ENCODE measurements around the gene NEMP1. TPM values are rescaled to one million over a fixed set of nuclear protein-coding genes. Genes with fewer than 3 reads are reported as not detected.

The NEMP1 gene
- polyA plus RNA-seq, 1 donor (not counting 4 experiments of a cell fraction or from before 2014, with no cell fraction given), result 18.6 TPM

DNA sequence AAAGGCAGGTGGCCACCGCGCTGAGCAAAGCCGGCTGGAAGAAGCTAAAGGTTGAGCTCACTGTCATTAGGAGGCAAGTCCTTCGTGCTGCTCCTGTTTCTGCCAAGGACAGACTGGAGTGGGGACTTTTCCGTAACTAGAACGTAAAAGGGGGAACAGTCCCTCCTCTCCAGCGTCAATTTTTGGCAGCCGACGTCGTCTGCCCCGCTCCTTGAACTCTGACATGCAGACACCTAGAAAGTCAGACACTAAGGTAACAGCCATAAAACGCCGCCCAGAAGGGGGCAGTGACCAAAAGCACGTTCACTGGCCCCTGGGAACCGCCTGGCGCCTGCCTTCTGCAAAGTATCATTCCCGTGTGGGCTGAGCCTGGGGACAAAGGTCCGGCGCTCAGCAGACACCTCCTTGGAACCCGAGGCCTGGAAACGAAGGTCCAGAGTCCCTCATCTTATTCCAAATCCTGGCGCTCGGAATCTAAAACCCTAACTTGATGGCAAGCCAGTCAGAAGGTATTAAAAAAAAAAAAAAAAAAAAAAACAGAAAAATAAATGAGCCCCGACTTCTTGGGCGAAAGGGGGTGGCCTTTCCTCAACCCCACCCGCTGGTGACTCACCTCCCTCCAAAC is 48.6 kb upstream of the NEMP1 start:
- Histone ChIP-seq H3K9ac (ENCODE audit: control insufficient read depth, extremely low read depth, insufficient read depth, low read length) (peak overlapping the region; percentile 82), H2AFZ (ENCODE audit: control insufficient read depth, low read length) (peak overlapping the region; percentile 19), H3K4me1 (ENCODE audit: control insufficient read depth, extremely low read depth, insufficient read depth, low read length) (peaks cover 16% of the 10 kb centered on the region), H3K9me1 (ENCODE audit: control insufficient read depth, extremely low read depth, insufficient read depth, low read length) (no peaks in the 10 kb centered on the region), H3K79me2 (ENCODE audit: control insufficient read depth, insufficient read depth, low read length) (no peaks in the 10 kb centered on the region), H3K9me3 (ENCODE audit: control insufficient read depth, low read depth, low read length) (no peaks in the 10 kb centered on the region), H3K4me2 (ENCODE audit: control insufficient read depth, extremely low read depth, insufficient read depth, low read depth, low read length) (peak overlapping the region; percentile 93), H3K36me3 (ENCODE audit: control insufficient read depth in 2 of 2, extremely low read depth in 1 of 2, insufficient read depth in 2 of 2, low read length in 2 of 2) (no peaks in the 10 kb centered on the region), H4K20me1 (ENCODE audit: control insufficient read depth, extremely low read depth, insufficient read depth, low read length) (no peaks in the 10 kb centered on the region), H3K4me3 (ENCODE audit: control insufficient read depth in 2 of 3, extremely low read depth in 1 of 3, insufficient read depth in 2 of 3, low read depth in 1 of 3, low read length in 3 of 3) (peak overlapping the region; percentile 69 to 90 (median 83)), H3K27me3 (ENCODE audit: control insufficient read depth, extremely low read depth, insufficient read depth, low read length) (no peaks in the 10 kb centered on the region), H3K27ac (ENCODE audit: control insufficient read depth, insufficient read depth, low read length) (no peak overlapping the region)
- FAIRE-seq (no peak), DNase-seq (ENCODE audit: low read depth, low spot score) (no peak)
- no peak for TF ChIP-seq EZH2 (IDR thresholded peaks at IDR 0.05; ENCODE audit: low read length)
- TF ChIP-seq, protein P1, sequence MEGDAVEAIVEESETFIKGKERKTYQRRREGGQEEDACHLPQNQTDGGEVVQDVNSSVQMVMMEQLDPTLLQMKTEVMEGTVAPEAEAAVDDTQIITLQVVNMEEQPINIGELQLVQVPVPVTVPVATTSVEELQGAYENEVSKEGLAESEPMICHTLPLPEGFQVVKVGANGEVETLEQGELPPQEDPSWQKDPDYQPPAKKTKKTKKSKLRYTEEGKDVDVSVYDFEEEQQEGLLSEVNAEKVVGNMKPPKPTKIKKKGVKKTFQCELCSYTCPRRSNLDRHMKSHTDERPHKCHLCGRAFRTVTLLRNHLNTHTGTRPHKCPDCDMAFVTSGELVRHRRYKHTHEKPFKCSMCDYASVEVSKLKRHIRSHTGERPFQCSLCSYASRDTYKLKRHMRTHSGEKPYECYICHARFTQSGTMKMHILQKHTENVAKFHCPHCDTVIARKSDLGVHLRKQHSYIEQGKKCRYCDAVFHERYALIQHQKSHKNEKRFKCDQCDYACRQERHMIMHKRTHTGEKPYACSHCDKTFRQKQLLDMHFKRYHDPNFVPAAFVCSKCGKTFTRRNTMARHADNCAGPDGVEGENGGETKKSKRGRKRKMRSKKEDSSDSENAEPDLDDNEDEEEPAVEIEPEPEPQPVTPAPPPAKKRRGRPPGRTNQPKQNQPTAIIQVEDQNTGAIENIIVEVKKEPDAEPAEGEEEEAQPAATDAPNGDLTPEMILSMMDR (optimal IDR thresholded peaks at IDR 0.05 in 1 of 3, IDR thresholded peaks at IDR 0.05 in 1 of 3, conservative IDR thresholded peaks at IDR 0.05 in 1 of 3; ENCODE audit: extremely low read depth in 1 of 3, insufficient read depth in 2 of 3, low read length in 3 of 3), result peak; percentile 18 to 47 (median 21)
- dilution Hi-C loops (cut with MboI; ENCODE audit: extremely low pct_ligation_motif_present, low sequenced_read_pairs), result no loop called here

DNA sequence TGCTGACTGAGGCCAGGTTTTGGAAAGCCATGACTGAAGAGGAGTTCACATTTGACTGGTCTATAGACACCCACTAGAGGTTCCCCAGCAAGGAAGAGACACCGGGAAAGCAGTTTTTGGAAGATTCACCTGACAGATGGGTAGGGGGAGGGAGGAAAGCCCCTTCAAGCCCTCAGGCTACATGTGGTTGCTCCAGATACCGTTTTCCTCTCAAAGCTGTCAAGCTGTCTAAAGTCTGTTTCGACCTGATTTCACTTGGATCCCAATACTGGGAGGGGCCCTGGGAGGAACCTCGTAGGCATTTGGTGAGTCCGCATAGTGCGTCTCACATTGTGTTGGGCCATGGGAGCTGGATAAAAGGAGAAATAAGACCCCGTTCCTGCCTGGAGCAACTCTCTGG is 48.0 kb upstream of the NEMP1 start:
- no peak overlapping the region for H3K27ac ChIP-seq (ENCODE audit: control insufficient read depth, insufficient read depth, low read length)
- no peaks in the 10 kb centered on the region for H3K36me3 ChIP-seq (ENCODE audit: control insufficient read depth in 2 of 2, extremely low read depth in 1 of 2, insufficient read depth in 2 of 2, low read length in 2 of 2)
- FAIRE-seq, result no peak
- no peak overlapping the region for H2AFZ ChIP-seq (ENCODE audit: control insufficient read depth, low read length)
- TF ChIP-seq, protein P1 (optimal IDR thresholded peaks at IDR 0.05 in 1 of 3, IDR thresholded peaks at IDR 0.05 in 1 of 3, conservative IDR thresholded peaks at IDR 0.05 in 1 of 3; ENCODE audit: extremely low read depth in 1 of 3, insufficient read depth in 2 of 3, low read length in 3 of 3), result no peak
- TF ChIP-seq EZH2 (IDR thresholded peaks at IDR 0.05; ENCODE audit: low read length), result no peak
- no peaks in the 10 kb centered on the region for H3K79me2 ChIP-seq (ENCODE audit: control insufficient read depth, insufficient read depth, low read length)
- peak overlapping the region; percentile 93 for H3K4me2 ChIP-seq (ENCODE audit: control insufficient read depth, extremely low read depth, insufficient read depth, low read depth, low read length)
- H4K20me1 ChIP-seq (ENCODE audit: control insufficient read depth, extremely low read depth, insufficient read depth, low read length), result no peaks in the 10 kb centered on the region
- H3K9me3 ChIP-seq (ENCODE audit: control insufficient read depth, low read depth, low read length), result no peaks in the 10 kb centered on the region
- H3K27me3 ChIP-seq (ENCODE audit: control insufficient read depth, extremely low read depth, insufficient read depth, low read length), result no peaks in the 10 kb centered on the region
- no peak overlapping the region for H3K9ac ChIP-seq (ENCODE audit: control insufficient read depth, extremely low read depth, insufficient read depth, low read length)
- no peak overlapping the region for H3K4me3 ChIP-seq (ENCODE audit: control insufficient read depth in 2 of 3, extremely low read depth in 1 of 3, insufficient read depth in 2 of 3, low read depth in 1 of 3, low read length in 3 of 3)
- H3K4me1 ChIP-seq (ENCODE audit: control insufficient read depth, extremely low read depth, insufficient read depth, low read length), result peaks cover 16% of the 10 kb centered on the region
- no peaks in the 10 kb centered on the region for H3K9me1 ChIP-seq (ENCODE audit: control insufficient read depth, extremely low read depth, insufficient read depth, low read length)
- DNase-seq (ENCODE audit: low read depth, low spot score), result no peak
- dilution Hi-C loops (cut with MboI; ENCODE audit: extremely low pct_ligation_motif_present, low sequenced_read_pairs), result no loop called here
